ENCODE measurements around the gene RHEX.
"Not testable (repeated sequence)": the region's sequence is repeated elsewhere in the genome, so short reads cannot be mapped to it uniquely, and the experiment has no call there.

RHEX gene

DNA sequence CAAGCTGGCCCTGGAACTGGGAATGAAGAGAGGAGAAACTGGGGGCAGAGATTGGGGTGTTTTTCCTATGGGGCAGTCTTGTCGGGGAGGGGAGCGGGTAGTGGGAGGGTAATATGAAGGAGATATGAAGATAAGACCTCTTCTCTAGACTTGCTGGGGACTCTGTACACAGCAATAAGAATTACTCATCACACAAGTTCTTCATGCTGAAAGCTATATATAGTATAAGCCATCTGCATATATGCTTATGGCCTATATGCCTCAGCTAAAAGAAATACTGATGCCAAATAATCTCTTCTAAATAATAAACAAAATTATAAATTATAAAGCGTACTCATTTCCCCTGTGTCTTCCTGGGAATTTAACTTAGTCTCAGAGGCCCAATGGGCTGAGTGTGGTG lies 7.9 kb downstream of the RHEX start:
- H3K4me3 ChIP-seq (ENCODE audit: low read depth, low read length) = no peak overlapping the region
- DNase-seq (ENCODE audit: low read depth) = no peak
- TF ChIP-seq, protein P1, sequence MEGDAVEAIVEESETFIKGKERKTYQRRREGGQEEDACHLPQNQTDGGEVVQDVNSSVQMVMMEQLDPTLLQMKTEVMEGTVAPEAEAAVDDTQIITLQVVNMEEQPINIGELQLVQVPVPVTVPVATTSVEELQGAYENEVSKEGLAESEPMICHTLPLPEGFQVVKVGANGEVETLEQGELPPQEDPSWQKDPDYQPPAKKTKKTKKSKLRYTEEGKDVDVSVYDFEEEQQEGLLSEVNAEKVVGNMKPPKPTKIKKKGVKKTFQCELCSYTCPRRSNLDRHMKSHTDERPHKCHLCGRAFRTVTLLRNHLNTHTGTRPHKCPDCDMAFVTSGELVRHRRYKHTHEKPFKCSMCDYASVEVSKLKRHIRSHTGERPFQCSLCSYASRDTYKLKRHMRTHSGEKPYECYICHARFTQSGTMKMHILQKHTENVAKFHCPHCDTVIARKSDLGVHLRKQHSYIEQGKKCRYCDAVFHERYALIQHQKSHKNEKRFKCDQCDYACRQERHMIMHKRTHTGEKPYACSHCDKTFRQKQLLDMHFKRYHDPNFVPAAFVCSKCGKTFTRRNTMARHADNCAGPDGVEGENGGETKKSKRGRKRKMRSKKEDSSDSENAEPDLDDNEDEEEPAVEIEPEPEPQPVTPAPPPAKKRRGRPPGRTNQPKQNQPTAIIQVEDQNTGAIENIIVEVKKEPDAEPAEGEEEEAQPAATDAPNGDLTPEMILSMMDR (IDR thresholded peaks at IDR 0.05; ENCODE audit: control insufficient read depth, extremely low read depth, insufficient read depth) = no peak

DNA sequence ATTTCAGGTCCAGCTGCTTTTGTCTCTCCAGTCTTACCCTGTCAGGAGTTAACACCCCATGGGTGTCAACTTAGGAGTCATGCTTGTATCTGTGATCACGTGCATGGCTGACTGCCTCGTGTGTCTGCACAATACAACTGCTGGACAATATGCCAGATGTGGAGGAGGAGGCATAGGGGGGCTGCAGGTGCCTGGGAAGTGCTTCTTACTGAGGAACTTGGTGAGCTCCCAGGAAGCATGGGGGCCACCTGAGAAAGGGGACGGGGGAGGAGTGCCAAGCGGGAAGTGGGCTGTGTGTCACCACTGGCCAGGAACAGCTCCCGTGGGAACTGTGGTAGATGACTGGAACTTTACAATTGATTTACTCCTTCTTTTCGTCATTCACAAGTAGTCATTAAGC lies 9.5 kb downstream of the RHEX start:
- TF ChIP-seq, protein P1 (IDR thresholded peaks at IDR 0.05; ENCODE audit: control insufficient read depth, extremely low read depth, insufficient read depth) = no peak
- H3K4me3 ChIP-seq (ENCODE audit: low read depth, low read length) = no peak overlapping the region
- DNase-seq (ENCODE audit: low read depth) = no peak

DNA sequence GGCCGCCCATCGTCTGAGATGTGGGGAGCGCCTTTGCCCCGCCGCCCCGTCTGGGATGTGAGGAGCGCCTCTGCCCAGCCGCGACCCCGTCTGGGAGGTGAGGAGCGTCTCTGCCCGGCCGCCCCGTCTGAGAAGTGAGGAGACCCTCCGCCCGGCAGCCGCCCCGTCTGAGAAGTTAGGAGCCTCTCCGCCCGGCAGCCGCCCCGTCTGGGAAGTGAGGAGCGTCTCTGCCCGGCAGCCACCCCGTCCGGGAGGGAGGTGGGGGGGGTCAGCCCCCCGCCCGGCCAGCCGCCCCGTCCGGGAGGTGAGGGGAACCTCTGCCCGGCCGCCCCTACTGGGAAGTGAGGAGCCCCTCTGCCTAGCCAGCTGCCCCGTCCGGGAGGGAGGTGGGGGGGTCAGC lies 11.0 kb downstream of the RHEX start:
- not testable (repeated sequence) for H3K4me3 ChIP-seq (ENCODE audit: low read depth, low read length); DNase-seq (ENCODE audit: low read depth)

DNA sequence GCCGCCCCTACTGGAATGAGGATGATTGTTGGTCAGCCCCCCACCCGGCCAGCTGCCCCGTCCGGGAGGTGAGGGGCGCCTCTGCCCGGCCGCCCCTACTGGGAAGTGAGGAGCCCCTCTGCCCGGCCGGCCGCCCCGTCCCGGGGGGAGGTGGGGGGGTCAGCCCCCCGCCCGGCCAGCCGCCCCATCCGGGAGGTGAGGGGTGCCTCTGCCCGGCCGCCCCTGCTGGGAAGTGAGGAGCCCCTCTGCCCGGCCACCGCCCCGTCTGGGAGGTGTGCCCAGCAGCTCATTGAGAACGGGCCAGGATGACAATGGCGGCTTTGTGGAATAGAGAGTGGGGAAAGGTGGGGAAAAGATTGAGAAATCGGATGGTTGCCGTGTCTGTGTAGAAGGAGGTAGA lies 11.5 kb downstream of the RHEX start:
- H3K4me3 ChIP-seq (ENCODE audit: low read depth, low read length); DNase-seq (ENCODE audit: low read depth): not testable (repeated sequence)

DNA sequence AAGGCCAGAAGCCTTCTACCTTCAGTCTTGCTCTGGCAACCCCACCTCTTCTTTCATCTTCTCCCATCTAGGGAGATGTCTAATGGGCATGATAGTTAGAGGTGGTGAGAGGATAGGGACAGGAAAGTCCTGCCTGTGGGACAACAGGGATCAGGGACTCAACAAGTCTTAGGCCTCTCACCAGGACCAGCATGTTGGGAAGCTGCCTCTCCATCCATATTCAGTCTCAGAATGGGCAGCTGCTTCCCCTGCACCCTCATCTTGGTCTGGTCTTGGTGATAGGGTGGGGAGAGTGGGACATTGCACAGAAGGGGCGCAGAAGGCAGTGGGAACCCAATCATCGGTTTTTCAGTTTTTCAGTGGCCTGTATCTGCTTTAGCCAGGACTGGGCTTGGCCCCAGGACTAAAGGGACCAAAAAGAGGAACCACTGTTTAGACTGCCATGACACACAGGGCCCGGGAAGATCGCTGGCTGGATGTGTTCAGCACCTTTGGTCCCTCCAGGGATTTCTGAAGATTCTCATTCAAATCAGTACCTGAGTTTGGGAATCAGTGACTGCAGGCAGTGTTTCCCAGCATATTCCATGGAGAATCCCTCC lies 12.7 kb downstream of the RHEX start:
- H3K4me3 ChIP-seq (ENCODE audit: low read depth, low read length) = no peak overlapping the region
- DNase-seq (ENCODE audit: low read depth) = no peak
- TF ChIP-seq, protein P1 (IDR thresholded peaks at IDR 0.05; ENCODE audit: control insufficient read depth, extremely low read depth, insufficient read depth) = no peak

DNA sequence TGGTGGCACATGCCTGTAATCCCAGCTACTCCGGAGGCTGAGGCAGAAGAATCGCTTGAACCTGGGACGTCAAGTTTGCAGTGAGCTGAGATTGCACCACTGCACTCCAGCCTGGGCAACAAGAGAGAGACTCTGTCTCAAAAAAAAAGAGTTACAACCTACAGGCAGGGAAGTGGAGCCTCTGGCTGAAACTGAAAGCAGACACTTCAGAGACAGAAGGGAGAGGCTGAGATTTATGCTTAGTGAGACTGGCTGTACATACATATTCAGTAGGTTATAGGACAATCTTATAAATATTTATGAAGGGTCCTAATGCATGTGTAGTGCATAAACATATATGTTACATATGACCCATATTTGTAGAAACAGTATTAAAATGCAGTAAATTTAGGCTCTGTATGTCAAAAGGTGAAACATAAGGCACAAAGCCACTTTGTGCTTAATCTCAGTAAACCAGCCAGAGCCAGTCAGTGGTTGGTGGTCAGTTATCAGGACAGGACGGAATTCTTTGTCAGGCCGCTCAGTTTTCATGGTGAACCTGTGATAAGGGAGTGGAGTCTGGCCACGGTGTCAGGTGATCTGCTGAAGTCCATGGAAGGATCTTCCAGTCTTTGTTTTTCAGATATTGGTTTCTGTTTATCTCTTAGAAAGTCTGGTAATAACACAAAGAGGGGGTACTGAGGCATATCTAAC lies 13.7 kb downstream of the RHEX start:
- no peak for DNase-seq (ENCODE audit: low read depth)
- H3K4me3 ChIP-seq (ENCODE audit: low read depth, low read length) = no peak overlapping the region
- TF ChIP-seq, protein P1 (IDR thresholded peaks at IDR 0.05; ENCODE audit: control insufficient read depth, extremely low read depth, insufficient read depth) = no peak

DNA sequence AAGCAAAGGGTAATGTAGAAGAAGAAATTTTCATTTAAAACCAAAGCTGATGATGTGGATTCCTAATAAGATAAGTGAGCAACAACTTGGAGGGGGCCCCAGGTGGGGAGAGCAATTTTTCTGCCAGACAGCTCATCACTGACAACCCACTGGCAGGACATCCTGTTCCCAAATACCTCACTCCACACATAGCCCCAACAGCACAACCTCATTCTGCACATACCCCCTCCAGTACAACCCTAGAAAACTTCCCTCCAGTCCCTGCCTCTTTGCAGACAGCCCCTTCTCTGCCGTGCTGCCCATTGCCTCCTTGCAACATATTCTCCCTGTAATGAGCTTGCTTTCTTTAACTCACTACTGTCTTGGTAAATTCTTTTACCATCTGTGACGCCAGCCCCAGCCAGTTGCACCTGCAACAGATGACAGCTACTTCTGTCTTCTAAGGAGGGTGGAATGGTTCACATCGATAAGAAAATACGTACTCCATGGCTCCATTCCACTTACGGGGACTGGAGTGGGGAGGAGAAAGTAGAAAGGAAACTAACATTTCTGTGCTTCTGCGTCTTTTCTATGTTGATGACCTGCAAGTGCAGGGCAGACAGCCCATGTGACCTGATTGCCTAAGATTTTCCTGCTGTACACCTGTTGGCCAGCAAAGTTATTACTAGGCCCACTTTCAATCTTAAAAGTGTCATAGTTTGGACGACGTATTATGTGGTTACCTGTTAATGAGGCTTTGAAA lies 14.7 kb downstream of the RHEX start:
- DNase-seq (ENCODE audit: low read depth) = no peak
- TF ChIP-seq, protein P1 (IDR thresholded peaks at IDR 0.05; ENCODE audit: control insufficient read depth, extremely low read depth, insufficient read depth) = no peak
- H3K4me3 ChIP-seq (ENCODE audit: low read depth, low read length) = no peak overlapping the region
